ENCODE data around the gene GBX1.

DNA sequence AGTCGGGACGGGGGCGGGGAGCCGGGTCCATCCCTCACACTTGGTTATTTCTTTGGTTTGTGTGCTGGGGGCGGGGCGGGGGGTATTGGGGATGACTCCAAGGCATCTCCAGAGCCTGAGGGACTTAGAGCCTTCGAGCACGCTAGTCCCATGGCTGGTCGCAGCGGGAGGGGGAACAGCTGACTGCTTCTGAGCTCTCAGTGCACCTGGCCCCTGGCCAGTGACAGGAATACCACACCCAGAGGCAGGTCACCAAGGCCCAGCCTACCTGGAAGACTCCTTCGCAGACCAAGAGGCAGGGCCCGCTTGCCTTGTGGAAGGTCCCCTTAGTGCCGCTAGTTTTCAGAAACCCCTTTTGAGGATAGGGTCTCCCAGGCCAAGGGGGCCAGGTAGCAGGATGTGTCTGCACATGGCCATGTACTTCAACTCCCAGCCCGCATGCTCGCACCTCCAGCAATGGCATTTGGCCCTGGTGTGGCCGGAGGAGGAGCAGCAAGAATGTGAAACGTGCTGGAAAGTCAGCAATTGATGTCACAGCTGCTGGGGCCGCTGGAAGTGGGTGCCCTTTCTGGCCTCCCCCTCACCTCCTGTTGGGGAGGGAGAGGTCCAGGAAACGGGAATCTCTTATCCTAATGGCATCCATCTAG lies 40.9 kb downstream of the GBX1 start:
- TF ChIP-seq, protein P1, sequence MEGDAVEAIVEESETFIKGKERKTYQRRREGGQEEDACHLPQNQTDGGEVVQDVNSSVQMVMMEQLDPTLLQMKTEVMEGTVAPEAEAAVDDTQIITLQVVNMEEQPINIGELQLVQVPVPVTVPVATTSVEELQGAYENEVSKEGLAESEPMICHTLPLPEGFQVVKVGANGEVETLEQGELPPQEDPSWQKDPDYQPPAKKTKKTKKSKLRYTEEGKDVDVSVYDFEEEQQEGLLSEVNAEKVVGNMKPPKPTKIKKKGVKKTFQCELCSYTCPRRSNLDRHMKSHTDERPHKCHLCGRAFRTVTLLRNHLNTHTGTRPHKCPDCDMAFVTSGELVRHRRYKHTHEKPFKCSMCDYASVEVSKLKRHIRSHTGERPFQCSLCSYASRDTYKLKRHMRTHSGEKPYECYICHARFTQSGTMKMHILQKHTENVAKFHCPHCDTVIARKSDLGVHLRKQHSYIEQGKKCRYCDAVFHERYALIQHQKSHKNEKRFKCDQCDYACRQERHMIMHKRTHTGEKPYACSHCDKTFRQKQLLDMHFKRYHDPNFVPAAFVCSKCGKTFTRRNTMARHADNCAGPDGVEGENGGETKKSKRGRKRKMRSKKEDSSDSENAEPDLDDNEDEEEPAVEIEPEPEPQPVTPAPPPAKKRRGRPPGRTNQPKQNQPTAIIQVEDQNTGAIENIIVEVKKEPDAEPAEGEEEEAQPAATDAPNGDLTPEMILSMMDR (conservative IDR thresholded peaks at IDR 0.05 in 1 of 2, IDR thresholded peaks at IDR 0.05 in 1 of 2; ENCODE audit: low read depth in 1 of 2, low read length in 2 of 2): no peak
- no peak for TF ChIP-seq EZH2 (IDR thresholded peaks at IDR 0.05; ENCODE audit: low read length, missing control alignments)

All from fibroblast of lung (primary cell).